Keratinocyte (primary cell): ENCODE results near the gene LBX1.

Experiments used
- CTCF ChIP-seq, 3 experiments: IDR thresholded peaks in 1 of 3; conservative IDR thresholded peaks in 1 of 3; optimal IDR thresholded peaks in 1 of 3; 2 replicates in 2 of 3; 3 replicates in 1 of 3; pipeline versions ENCODE3 to v1.5.1; 2011; ENCODE audit warnings: low read length in 3 of 3, mild to moderate bottlenecking in 3 of 3, moderate library complexity in 2 of 3, control low read depth in 1 of 3, inconsistent platforms in 1 of 3; ENCODE audit not compliant: insufficient read depth in 2 of 3; ENCODE audit errors: extremely low read depth in 1 of 3
- EZH2 ChIP-seq: IDR thresholded peaks from one replicate; pipeline ENCODE4 v1.6.1; 2012; ENCODE audit warnings: inconsistent platforms, mild to moderate bottlenecking, low read length, moderate library complexity

DNA sequence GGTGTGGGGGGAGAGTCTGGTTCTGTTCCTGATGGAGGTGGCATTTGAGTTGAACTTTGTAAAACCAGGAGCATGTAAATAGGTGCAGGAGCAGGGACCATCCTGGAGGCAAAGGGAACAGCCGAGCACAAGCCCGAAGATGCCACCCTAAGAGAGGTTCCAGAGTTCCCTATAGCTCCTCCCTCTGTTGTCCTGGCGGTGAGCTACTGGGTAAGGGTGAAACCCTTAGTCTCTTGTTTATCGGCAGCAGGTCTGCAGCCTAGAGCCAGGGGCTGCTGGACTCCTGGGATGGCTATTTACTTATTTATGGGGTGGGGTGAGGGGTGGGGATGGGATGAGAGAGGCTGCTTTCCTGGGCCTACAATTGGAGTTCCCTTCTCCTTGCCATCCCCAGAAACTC, 6.5 kb upstream of the LBX1 start:
- TF ChIP-seq CTCF (optimal IDR thresholded peaks at IDR 0.05 in 1 of 3, IDR thresholded peaks at IDR 0.05 in 1 of 3, conservative IDR thresholded peaks at IDR 0.05 in 1 of 3; ENCODE audit: extremely low read depth in 1 of 3, insufficient read depth in 2 of 3, low read length in 3 of 3) (no peak), EZH2 (no peak)
